ENCODE measurements around the gene CDH12.

DNA sequence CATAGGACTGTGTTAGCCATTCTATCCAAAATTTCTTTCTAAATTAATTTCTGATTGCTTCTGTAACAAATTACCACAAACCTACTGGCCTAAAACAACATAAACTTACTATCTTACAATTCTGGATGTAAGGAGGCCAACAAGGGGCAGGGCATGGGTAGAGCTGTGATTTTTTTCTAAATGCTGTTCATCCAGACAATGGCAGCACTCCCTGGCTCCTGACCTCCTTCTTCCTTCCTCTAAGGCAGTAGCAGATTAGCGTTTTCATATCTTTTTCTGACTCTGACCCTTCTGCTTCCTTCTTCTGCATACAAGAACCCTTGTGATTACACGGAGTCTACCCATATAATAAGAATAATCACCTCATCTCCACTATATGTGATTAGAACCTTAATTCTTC is 1005.8 kb downstream of the CDH12 start:
- TF ChIP-seq POLR2A (IDR thresholded peaks at IDR 0.05) = no peak
- TF ChIP-seq, protein P1, sequence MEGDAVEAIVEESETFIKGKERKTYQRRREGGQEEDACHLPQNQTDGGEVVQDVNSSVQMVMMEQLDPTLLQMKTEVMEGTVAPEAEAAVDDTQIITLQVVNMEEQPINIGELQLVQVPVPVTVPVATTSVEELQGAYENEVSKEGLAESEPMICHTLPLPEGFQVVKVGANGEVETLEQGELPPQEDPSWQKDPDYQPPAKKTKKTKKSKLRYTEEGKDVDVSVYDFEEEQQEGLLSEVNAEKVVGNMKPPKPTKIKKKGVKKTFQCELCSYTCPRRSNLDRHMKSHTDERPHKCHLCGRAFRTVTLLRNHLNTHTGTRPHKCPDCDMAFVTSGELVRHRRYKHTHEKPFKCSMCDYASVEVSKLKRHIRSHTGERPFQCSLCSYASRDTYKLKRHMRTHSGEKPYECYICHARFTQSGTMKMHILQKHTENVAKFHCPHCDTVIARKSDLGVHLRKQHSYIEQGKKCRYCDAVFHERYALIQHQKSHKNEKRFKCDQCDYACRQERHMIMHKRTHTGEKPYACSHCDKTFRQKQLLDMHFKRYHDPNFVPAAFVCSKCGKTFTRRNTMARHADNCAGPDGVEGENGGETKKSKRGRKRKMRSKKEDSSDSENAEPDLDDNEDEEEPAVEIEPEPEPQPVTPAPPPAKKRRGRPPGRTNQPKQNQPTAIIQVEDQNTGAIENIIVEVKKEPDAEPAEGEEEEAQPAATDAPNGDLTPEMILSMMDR (IDR thresholded peaks at IDR 0.05 in 4 of 5, conservative IDR thresholded peaks at IDR 0.05 in 1 of 5) = no peak

Data from gastrocnemius medialis (tissue), 4 donors.